ENCODE data around the gene PTPRK.

PTPRK gene

GRCh38 chr6:128095362-128095761 lies 425.0 kb downstream of the PTPRK start:
- no peak for DNase-seq (ENCODE audit: insufficient read length, low spot score)
- no peak for FAIRE-seq
- TF ChIP-seq CTCF (IDR thresholded peaks at IDR 0.05; ENCODE audit: insufficient read depth, missing control alignments): no peak

GRCh38 chr6:128079021-128079420 lies 441.4 kb downstream of the PTPRK start:
- TF ChIP-seq CTCF (IDR thresholded peaks at IDR 0.05; ENCODE audit: insufficient read depth, missing control alignments): no peak
- DNase-seq (ENCODE audit: insufficient read length, low spot score) (no peak), FAIRE-seq (no peak)

- DNase-seq (ENCODE audit: insufficient read length, low spot score): no peak
- no peak for FAIRE-seq
- TF ChIP-seq CTCF (IDR thresholded peaks at IDR 0.05; ENCODE audit: insufficient read depth, missing control alignments): no peak
These were observed 442.1 kb downstream of the PTPRK start for GRCh38 chr6:128078276-128078675.

- no peak for TF ChIP-seq CTCF (IDR thresholded peaks at IDR 0.05; ENCODE audit: insufficient read depth, missing control alignments)
- FAIRE-seq: no peak
These were observed 443.6 kb downstream of the PTPRK start for GRCh38 chr6:128076843-128077242.

GRCh38 chr6:128074567-128074966 lies 445.8 kb downstream of the PTPRK start:
- TF ChIP-seq CTCF (IDR thresholded peaks at IDR 0.05; ENCODE audit: insufficient read depth, missing control alignments): no peak
- DNase-seq (ENCODE audit: insufficient read length, low spot score) (no peak), FAIRE-seq (no peak)

More at GRCh38 chr6:128076843-128077242, 443.6 kb downstream of the PTPRK start:
- no peak for DNase-seq (ENCODE audit: insufficient read length, low spot score)

- DNase-seq (ENCODE audit: insufficient read length, low spot score): no peak
- FAIRE-seq: no peak
- TF ChIP-seq CTCF (IDR thresholded peaks at IDR 0.05; ENCODE audit: insufficient read depth, missing control alignments): no peak
These were observed 447.0 kb downstream of the PTPRK start for GRCh38 chr6:128073389-128073788.

- no peak for DNase-seq (ENCODE audit: insufficient read length, low spot score)
- FAIRE-seq: no peak
- no peak for TF ChIP-seq CTCF (IDR thresholded peaks at IDR 0.05; ENCODE audit: insufficient read depth, missing control alignments)
These were observed 449.2 kb downstream of the PTPRK start for GRCh38 chr6:128071212-128071611.
